ENCODE measurements around the gene TBX2.

- TF ChIP-seq POLR2A (IDR thresholded peaks at IDR 0.05) (no peak), CTCF (IDR thresholded peaks at IDR 0.05) (no peak)
Observed at GRCh38 chr17:61456688-61457225, 57.1 kb downstream of the TBX2 start.
